SK-N-SH (cell line): ENCODE measurements around the gene MYO1E. TPM values are rescaled to one million over a fixed set of nuclear protein-coding genes. Genes with fewer than 3 reads are reported as not detected.

Experiments
- CTCF ChIA-PET: fragments of 300-600, 350-600 bp; formaldehyde crosslinking; extraction: SDS; loops from one replicate; lab custom pipeline; 2021; lab: Yijun Ruan, JAX
- POLR2A ChIA-PET: fragments of 350-600 bp; sonication (Branson Sonifier 250); formaldehyde crosslinking; extraction: SDS; loops from one replicate; lab custom pipeline; 2020; ENCODE audit warnings: antibody characterized with exemption, inconsistent platforms; lab: Yijun Ruan, JAX
- DNase-seq: peaks from one replicate; pipeline ENCODE4 v3.0.0; 2012
- H2AFZ ChIP-seq: fragments of 200-600 bp; sonication (generic); 2 replicates; pipeline ENCODE4 v1.8.1; 2016; ENCODE audit warnings: antibody characterized with exemption, mild to moderate bottlenecking, low read depth
- H3F3A ChIP-seq: fragments of 200-600 bp; sonication (generic); replicated peaks from 2 replicates; pipeline ENCODE3; 2016; ENCODE audit warnings: antibody characterized with exemption, mild to moderate bottlenecking; ENCODE audit not compliant: insufficient read depth
- H3K27ac ChIP-seq, 2 experiments: fragments of 200-500 bp in 1 of 2; fragments of 200-600 bp in 1 of 2; sonication (Bioruptor generic) in 1 of 2; sonication (generic), shearing (Covaris generic) in 1 of 2; 2 replicates each; pipeline versions ENCODE4 v1.5.1 to v1.6.1; 2014 to 2016; ENCODE audit warnings: low read depth in 2 of 2, inconsistent platforms in 1 of 2, low read length in 1 of 2, mild to moderate bottlenecking in 1 of 2, mixed read lengths in 1 of 2
- H3K27me3 ChIP-seq: fragments of 200-600 bp; sonication (generic), shearing (Covaris generic); 2 replicates; pipeline ENCODE4 v1.6.1; 2016; ENCODE audit warnings: mixed run types; ENCODE audit not compliant: insufficient read depth
- H3K36me3 ChIP-seq, 2 experiments: fragments of 200-500 bp in 1 of 2; fragments of 200-600 bp in 1 of 2; sonication (Bioruptor generic) in 1 of 2; sonication (generic) in 1 of 2; replicated peaks in 1 of 2; 2 replicates each; pipeline versions ENCODE3 to v1.5.1; 2014 to 2016; ENCODE audit warnings: low read length in 1 of 2, mild to moderate bottlenecking in 1 of 2; ENCODE audit not compliant: insufficient read depth in 2 of 2, control insufficient read depth in 1 of 2
- H3K4me1 ChIP-seq, 2 experiments: fragments of 200-500 bp in 1 of 2; fragments of 200-600 bp in 1 of 2; sonication (Bioruptor generic) in 1 of 2; sonication (generic), shearing (Covaris generic) in 1 of 2; 2 replicates each; pipeline versions ENCODE4 v1.5.1 to v1.6.1; 2014 to 2016; ENCODE audit warnings: low read depth in 1 of 2, low read length in 1 of 2, mixed run types in 1 of 2; ENCODE audit not compliant: insufficient read depth in 2 of 2, control insufficient read depth in 1 of 2
- H3K4me2 ChIP-seq: fragments of 200-600 bp; sonication (generic), shearing (Covaris generic); 2 replicates; pipeline ENCODE4 v1.6.1; 2017; ENCODE audit warnings: mixed run types
- H3K4me3 ChIP-seq, 2 experiments: fragments of 200-500 bp in 1 of 2; fragments of 200-600 bp in 1 of 2; sonication (Bioruptor generic) in 1 of 2; sonication (generic), shearing (Covaris generic) in 1 of 2; 2 replicates each; pipeline versions ENCODE4 v1.5.1 to v1.8.1; 2014 to 2016; ENCODE audit warnings: low read depth in 2 of 2, inconsistent platforms in 1 of 2, low read length in 1 of 2, mild to moderate bottlenecking in 1 of 2, mixed read lengths in 1 of 2, moderate library complexity in 1 of 2
- H3K79me2 ChIP-seq: fragments of 200-600 bp; sonication (generic); 2 replicates; pipeline ENCODE4 v1.8.1; 2017; ENCODE audit warnings: mild to moderate bottlenecking; ENCODE audit not compliant: insufficient read depth
- H3K9ac ChIP-seq: fragments of 200-600 bp; sonication (generic); 2 replicates; pipeline ENCODE4 v1.6.1; 2017; ENCODE audit warnings: mixed run types
- H3K9me2 ChIP-seq: fragments of 200-600 bp; sonication (generic); 2 replicates; pipeline ENCODE4 v1.6.1; 2017; ENCODE audit warnings: mixed run types
- H3K9me3 ChIP-seq: fragments of 200-600 bp; sonication (generic); 2 replicates; pipeline ENCODE4 v1.6.1; 2017; ENCODE audit warnings: mixed run types, mild to moderate bottlenecking, moderate library complexity
- H4K20me1 ChIP-seq: fragments of 200-600 bp; sonication (generic); 2 replicates; pipeline ENCODE4 v1.6.1; 2017; ENCODE audit warnings: mild to moderate bottlenecking, mixed run types; ENCODE audit not compliant: insufficient read depth
- FOSL2 ChIP-seq: IDR thresholded peaks from 2 replicates; pipeline ENCODE4 v1.4.0; 2012; ENCODE audit warnings: low read depth, mild to moderate bottlenecking, moderate library complexity, borderline replicate concordance
- FOXM1 ChIP-seq: IDR thresholded peaks from 2 replicates; pipeline ENCODE4 v1.4.0; 2012; ENCODE audit warnings: low read depth, mild to moderate bottlenecking
- MXI1 ChIP-seq: IDR thresholded peaks from 2 replicates; pipeline ENCODE4 v1.6.1; 2012; ENCODE audit warnings: mild to moderate bottlenecking, low read depth, low read length, improper control_type of control experiment
- NFIC ChIP-seq: IDR thresholded peaks from 2 replicates; pipeline ENCODE4 v1.4.0; 2012; ENCODE audit warnings: borderline replicate concordance
- RAD21 ChIP-seq: IDR thresholded peaks from 2 replicates; pipeline ENCODE4 v1.6.1; 2012; ENCODE audit warnings: mild to moderate bottlenecking, low read length
- RCOR1 ChIP-seq: fragments of 150-350 bp; IDR thresholded peaks from 2 replicates; pipeline ENCODE4 v1.6.1; 2017; ENCODE audit warnings: antibody characterized with exemption, low read length
- RFX5 ChIP-seq: IDR thresholded peaks from 2 replicates; pipeline ENCODE4 v1.6.1; 2012; ENCODE audit warnings: mild to moderate bottlenecking, improper control_type of control experiment, low read length
- RXRA ChIP-seq: IDR thresholded peaks from 2 replicates; pipeline ENCODE4 v1.4.0; 2012; ENCODE audit warnings: low read depth, mild to moderate bottlenecking, borderline replicate concordance
- SIN3A ChIP-seq: IDR thresholded peaks from 2 replicates; pipeline ENCODE4 v1.6.1; 2012; ENCODE audit warnings: low read depth, mild to moderate bottlenecking, low read length, moderate library complexity, borderline replicate concordance
- SMC3 ChIP-seq: IDR thresholded peaks from 2 replicates; pipeline ENCODE4 v1.6.1; 2012; ENCODE audit warnings: low read depth, low read length, improper control_type of control experiment
- TEAD4 ChIP-seq: IDR thresholded peaks from 2 replicates; pipeline ENCODE4 v1.4.0; 2012; ENCODE audit warnings: mild to moderate bottlenecking, borderline replicate concordance; ENCODE audit not compliant: insufficient read depth
- YY1 ChIP-seq: IDR thresholded peaks from 2 replicates; pipeline ENCODE4 v1.4.0; 2012; ENCODE audit warnings: low read depth, mild to moderate bottlenecking
- WGBS: methylation state at CpG from one replicate; pipeline ENCODE4 v1.1.6; 2017; ENCODE audit warnings: low lambda C conversion rate; 5-methylcytosine and 5-hydroxymethylcytosine counted together
- polyA plus RNA-seq, 3 experiments: library from polyadenylated mRNA; depleted of rRNA; stranded (reverse); fragments of >200 nt; gene quantifications; 2 replicates each; pipeline ENCODE4 v1.2.3, GENCODE V29; 2012
- TF ChIP-seq, protein P1 (sequence below): IDR thresholded peaks from 2 replicates; pipeline ENCODE4; 2012
- TF ChIP-seq, protein P2 (sequence below): fragments of 150-350 bp; IDR thresholded peaks from 2 replicates; pipeline ENCODE4 v1.6.1; 2016; ENCODE audit warnings: mild to moderate bottlenecking, low read depth, low read length
- TF ChIP-seq, protein P3 (sequence below): fragments of 200-600 bp; sonication (generic); IDR thresholded peaks from 2 replicates; pipeline ENCODE4 v1.6.1; 2017; ENCODE audit warnings: antibody characterized with exemption, mild to moderate bottlenecking, moderate library complexity
- TF ChIP-seq, protein P4 (sequence below): IDR thresholded peaks from 2 replicates; pipeline ENCODE4 v1.4.0; 2012; ENCODE audit warnings: low read depth, borderline replicate concordance
- TF ChIP-seq, protein P5 (sequence below): IDR thresholded peaks from 2 replicates; pipeline ENCODE4 v1.4.0; 2012; ENCODE audit warnings: low read depth

Gene MYO1E
- polyA plus RNA-seq, 1 of the 3 experiments (the other 2 are of a cell fraction) = 9.7 TPM

DNA sequence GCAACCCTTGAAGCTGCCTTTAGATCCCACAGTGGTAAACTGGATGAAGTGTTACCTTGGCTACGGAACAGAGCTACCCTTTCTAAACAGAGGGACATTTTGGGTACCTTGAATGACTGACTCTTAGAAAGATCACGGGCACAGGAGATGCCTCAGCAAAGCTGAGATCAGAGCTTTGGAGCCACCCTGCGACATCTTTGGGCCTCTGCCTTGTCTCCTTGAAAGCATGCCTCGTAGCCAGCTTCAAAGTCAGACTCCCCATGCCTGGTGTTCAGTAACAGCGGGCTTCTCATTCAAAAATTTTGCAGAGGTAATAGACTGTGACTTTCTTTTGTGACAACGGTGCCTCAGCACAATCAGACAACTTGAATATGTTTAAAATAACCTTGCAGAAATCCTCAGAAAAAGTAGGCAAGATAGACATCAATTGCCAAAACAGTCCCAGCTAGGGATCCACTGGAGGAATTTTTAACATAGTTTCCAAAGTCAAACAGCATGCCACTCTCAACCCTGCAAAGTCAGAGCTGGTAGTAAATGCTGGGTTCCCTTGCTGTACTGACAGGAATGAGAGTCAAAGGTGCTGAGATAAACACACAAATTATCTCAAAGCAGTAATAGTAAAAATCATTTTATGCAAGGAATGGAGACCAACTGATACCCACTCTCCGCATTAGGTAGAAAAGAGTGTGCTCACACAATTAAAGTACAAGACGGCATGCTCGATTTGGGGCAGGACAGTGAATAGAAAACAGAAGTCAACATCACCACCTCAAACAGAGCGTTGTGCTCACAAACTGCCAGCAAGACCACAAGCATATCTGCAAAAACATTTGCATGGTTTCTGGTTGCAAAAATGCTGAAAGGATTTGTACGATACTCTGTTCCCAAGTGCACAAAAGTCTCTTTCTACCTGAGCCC, 82.1 kb downstream of the MYO1E start:
- Histone ChIP-seq H3K27me3 (no peaks in the 10 kb centered on the region), H3K4me3 (no peak overlapping the region), H3K27ac (no peak overlapping the region), H3K79me2 (peaks cover 35% of the 10 kb centered on the region), H3K9me2 (no peaks in the 10 kb centered on the region), H3K9ac (no peak overlapping the region), H2AFZ (no peak overlapping the region), H3K36me3 (no peaks in the 10 kb centered on the region), H3K4me2 (no peak overlapping the region), H3K9me3 (no peaks in the 10 kb centered on the region), H4K20me1 (no peaks in the 10 kb centered on the region), H3K4me1 (peaks cover 3 to 39% of the 10 kb centered on the region in 2 experiments; a peak in 3 of 4 replicates), H3F3A (peaks cover 14% of the 10 kb centered on the region)
- CTCF ChIA-PET = interaction anchor here (1.2 kb wide), 1 partner anchor 9 kb away, joined by 3 read pairs; no protein-coding TSS in a partner anchor
- TF ChIP-seq FOXM1 (no peak), RXRA (no peak), FOSL2 (no peak), RFX5 (no peak)
- TF ChIP-seq, protein P1, sequence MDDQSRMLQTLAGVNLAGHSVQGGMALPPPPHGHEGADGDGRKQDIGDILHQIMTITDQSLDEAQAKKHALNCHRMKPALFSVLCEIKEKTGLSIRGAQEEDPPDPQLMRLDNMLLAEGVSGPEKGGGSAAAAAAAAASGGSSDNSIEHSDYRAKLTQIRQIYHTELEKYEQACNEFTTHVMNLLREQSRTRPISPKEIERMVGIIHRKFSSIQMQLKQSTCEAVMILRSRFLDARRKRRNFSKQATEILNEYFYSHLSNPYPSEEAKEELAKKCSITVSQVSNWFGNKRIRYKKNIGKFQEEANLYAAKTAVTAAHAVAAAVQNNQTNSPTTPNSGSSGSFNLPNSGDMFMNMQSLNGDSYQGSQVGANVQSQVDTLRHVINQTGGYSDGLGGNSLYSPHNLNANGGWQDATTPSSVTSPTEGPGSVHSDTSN = no peak
- DNase-seq = no peak
- 87% methylated on average over 11 of the region's 11 CpGs for WGBS
- POLR2A ChIA-PET = no interaction called here

DNA sequence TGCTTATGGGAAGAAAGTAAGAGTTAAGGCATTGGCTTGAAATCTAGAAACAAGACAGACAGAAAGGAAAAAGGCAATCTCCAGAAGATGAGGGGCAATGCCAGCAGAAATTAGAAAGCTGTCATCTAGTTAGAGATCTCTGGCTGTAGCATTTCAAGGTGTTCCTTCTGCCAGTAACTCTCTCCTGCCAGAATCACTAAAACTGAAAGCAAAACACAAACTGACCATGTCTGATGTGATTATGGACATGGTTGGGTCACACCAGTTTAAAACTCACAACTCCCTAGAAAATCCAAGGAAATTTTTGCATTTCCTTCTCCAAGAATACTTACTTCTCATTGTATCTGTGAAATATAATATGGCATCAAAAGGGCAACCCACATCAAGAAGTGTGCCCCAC, 83.1 kb downstream of the MYO1E start:
- CTCF ChIA-PET = no interaction called here
- TF ChIP-seq, protein P1 = no peak
- TF ChIP-seq, protein P2, sequence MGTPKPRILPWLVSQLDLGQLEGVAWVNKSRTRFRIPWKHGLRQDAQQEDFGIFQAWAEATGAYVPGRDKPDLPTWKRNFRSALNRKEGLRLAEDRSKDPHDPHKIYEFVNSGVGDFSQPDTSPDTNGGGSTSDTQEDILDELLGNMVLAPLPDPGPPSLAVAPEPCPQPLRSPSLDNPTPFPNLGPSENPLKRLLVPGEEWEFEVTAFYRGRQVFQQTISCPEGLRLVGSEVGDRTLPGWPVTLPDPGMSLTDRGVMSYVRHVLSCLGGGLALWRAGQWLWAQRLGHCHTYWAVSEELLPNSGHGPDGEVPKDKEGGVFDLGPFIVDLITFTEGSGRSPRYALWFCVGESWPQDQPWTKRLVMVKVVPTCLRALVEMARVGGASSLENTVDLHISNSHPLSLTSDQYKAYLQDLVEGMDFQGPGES = no peak
- TF ChIP-seq TEAD4 (no peak), SIN3A (no peak), YY1 (no peak), RAD21 (no peak), RCOR1 (no peak), RFX5 (no peak), NFIC (no peak), SMC3 (no peak), MXI1 (no peak)
- TF ChIP-seq, protein P3, sequence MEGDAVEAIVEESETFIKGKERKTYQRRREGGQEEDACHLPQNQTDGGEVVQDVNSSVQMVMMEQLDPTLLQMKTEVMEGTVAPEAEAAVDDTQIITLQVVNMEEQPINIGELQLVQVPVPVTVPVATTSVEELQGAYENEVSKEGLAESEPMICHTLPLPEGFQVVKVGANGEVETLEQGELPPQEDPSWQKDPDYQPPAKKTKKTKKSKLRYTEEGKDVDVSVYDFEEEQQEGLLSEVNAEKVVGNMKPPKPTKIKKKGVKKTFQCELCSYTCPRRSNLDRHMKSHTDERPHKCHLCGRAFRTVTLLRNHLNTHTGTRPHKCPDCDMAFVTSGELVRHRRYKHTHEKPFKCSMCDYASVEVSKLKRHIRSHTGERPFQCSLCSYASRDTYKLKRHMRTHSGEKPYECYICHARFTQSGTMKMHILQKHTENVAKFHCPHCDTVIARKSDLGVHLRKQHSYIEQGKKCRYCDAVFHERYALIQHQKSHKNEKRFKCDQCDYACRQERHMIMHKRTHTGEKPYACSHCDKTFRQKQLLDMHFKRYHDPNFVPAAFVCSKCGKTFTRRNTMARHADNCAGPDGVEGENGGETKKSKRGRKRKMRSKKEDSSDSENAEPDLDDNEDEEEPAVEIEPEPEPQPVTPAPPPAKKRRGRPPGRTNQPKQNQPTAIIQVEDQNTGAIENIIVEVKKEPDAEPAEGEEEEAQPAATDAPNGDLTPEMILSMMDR = no peak
- TF ChIP-seq, protein P4, sequence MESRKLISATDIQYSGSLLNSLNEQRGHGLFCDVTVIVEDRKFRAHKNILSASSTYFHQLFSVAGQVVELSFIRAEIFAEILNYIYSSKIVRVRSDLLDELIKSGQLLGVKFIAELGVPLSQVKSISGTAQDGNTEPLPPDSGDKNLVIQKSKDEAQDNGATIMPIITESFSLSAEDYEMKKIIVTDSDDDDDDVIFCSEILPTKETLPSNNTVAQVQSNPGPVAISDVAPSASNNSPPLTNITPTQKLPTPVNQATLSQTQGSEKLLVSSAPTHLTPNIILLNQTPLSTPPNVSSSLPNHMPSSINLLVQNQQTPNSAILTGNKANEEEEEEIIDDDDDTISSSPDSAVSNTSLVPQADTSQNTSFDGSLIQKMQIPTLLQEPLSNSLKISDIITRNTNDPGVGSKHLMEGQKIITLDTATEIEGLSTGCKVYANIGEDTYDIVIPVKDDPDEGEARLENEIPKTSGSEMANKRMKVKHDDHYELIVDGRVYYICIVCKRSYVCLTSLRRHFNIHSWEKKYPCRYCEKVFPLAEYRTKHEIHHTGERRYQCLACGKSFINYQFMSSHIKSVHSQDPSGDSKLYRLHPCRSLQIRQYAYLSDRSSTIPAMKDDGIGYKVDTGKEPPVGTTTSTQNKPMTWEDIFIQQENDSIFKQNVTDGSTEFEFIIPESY = no peak
- TF ChIP-seq, protein P5, sequence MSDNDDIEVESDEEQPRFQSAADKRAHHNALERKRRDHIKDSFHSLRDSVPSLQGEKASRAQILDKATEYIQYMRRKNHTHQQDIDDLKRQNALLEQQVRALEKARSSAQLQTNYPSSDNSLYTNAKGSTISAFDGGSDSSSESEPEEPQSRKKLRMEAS = no peak

More for the DNA sequence above, 83.1 kb downstream of the MYO1E start:
- Histone ChIP-seq H3K9ac (no peak overlapping the region), H3K9me3 (no peaks in the 10 kb centered on the region), H3K79me2 (peaks cover 35% of the 10 kb centered on the region), H3K27ac (no peak overlapping the region), H3K4me1 (peaks cover 0 to 32% of the 10 kb centered on the region in 2 experiments; a peak in 2 of 4 replicates), H3K9me2 (no peaks in the 10 kb centered on the region), H4K20me1 (no peaks in the 10 kb centered on the region), H2AFZ (no peak overlapping the region), H3K27me3 (no peaks in the 10 kb centered on the region), H3K4me3 (no peak overlapping the region), H3K4me2 (no peak overlapping the region), H3F3A (peaks cover 5% of the 10 kb centered on the region), H3K36me3 (no peaks in the 10 kb centered on the region)
- POLR2A ChIA-PET = no interaction called here
- no peak for DNase-seq
